CD4-positive, alpha-beta T cell treated with Interleukin-4 for 4 hours (primary cell): Measurements from ENCODE around the gene TRPM7.
"Not testable (repeated sequence)": the region's sequence is repeated elsewhere in the genome, so short reads cannot be mapped to it uniquely, and the experiment has no call there.

Experiments used
- DNase-seq: peaks from one replicate; pipeline ENCODE4 v3.0.0-alpha.2; 2020

TRPM7 gene

DNA sequence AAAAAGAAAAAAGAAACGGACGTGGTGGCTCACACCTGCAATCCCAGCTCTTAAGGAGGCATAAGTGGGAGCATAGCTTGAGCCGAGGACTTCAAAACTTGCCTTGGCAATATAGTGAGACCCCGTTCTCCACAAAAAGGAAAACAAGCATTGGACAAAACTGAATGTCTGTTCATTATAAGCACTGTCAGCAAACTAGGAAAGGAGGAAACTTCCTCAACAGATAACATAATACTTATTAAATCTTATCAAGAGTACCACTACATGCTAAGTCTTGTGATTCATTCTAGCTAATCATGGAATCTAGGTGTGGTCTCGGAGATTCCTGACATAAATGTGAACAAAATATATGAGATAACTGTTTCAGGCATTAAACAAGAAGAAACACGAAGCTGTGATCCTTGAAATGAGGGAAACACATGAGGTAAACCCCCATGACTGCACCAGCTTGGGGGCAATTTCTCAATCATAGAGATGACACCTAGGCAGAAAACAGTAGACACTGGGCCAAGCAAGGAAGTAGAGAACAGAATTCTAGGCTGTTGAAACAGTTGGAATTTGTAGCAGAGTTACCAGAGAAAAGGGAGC is 33.3 kb downstream of the TRPM7 start:
- no peak for DNase-seq

DNA sequence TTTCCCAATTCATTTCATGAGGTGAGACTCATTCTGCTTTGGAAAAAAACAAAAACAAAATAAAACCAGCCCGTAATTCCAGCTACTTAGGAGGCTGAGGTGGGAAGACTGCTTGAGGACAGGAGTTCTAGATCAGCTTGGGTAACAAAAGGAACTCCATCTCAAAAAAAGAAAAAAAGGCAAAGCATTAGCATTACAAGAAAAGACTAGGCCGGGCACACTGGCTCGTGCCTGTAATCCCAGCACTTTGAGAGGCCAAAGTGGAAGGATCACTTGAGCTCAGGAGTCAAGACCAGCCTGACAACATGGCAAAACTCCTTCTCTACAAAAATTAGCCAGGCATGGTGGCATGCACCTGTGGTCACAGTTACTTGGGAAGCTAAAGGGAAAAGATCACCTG is 33.9 kb downstream of the TRPM7 start:
- no peak for DNase-seq

DNA sequence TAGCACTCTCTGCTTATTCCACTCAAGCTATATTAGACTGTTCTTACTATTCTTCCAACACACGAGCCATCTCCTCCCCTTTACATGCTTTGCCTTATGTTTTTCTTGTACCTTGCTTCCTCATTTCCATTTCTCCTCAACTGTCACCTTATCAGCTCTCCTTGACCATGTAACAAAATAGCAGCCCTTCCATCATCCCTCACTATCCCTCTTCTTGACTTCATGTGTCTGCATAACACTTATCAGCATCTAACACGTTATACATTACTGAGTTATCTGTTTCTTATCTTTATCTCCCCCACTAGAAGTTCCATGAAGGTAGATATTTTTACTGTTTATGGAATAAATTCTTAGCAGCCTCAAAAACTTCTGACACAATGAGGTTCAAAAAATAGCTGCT is 45.3 kb downstream of the TRPM7 start:
- no peak for DNase-seq

DNA sequence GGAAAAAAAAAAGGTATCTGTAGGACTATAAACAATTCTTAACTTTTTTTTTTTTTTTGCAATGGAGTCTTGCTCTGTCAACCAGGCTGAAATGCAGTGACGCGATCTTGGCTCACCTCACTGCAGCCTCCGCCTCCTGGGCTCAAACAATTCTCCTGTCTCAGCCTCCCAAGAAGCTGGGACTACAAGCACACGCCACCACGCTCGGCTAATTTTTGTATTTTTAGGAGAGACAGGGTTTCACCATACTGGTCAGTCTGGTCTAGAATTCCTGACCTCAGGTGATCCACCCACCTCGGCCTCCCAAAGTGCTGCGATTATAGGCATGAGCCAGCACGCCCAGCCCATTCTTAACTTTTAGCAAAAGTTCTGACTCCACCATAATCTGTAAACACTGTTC is 50.5 kb downstream of the TRPM7 start:
- no peak for DNase-seq

DNA sequence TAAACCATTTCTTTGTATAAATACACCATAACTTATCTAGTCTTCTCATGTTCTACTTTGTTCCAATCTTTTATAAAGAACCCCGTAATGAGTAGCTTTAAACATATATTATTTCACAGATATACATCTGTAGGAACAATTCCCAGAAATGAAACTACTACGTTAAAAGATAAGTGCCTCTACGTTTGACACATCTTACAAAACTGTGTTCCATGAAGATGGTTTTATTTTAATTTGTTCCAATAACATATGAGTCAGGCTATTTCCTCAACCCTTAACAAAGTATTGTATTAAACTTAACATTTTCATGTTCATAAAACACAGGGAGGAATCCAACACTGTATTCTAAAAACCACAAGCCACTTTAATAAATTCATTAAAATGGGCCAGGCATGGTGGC is 52.9 kb downstream of the TRPM7 start:
- DNase-seq, result no peak

DNA sequence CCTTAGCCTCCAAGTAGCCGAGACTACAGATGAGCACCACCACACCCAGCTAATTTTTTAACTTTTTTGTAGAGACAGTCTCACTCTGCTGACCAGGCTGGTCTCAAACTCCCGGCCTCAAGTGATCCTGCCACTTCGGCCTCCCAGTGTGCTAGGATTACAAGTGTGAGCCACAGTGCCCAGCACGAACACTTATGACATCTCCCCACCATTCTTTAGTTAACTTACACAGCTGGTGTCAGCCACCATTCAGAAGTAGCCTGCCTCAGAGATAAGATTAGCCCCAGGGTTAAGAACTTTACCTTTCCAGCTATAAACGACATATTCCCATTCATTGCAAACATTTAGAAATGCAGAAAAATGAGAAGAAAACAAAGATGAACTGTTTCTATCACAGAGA is 58.2 kb downstream of the TRPM7 start:
- no peak for DNase-seq

DNA sequence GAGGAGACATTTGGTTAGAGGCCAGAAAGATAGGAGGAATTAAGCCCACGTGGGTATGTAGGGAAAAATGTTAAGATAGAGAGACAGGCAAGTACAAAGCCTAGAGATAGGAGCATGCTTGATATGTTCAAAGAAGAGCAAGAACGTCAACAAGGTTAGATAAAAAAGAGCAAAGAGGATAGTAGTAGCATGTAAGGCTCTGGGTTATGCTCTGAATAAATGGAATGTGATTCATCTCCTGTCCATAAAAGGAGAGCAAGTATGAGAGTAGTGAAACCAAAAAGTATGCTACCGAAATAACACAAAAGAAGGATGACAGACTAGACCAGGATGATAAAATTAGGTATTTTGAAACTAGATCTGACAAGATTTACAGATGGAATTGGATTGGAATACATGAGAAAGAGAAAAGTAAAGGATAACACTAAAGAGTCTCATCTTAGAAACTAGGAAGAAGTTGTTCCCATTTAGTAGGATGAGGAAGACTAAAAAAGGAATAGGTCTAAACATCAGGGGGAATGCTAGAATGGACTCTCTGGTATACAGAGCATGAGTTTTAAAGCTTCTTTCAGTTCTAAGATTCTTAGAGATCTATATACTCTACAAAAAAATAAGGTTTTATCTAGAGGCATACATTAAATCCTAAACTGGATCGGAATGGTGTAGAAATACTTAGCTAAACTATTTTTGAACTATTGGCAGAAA is 59.1 kb downstream of the TRPM7 start:
- no peak for DNase-seq

DNA sequence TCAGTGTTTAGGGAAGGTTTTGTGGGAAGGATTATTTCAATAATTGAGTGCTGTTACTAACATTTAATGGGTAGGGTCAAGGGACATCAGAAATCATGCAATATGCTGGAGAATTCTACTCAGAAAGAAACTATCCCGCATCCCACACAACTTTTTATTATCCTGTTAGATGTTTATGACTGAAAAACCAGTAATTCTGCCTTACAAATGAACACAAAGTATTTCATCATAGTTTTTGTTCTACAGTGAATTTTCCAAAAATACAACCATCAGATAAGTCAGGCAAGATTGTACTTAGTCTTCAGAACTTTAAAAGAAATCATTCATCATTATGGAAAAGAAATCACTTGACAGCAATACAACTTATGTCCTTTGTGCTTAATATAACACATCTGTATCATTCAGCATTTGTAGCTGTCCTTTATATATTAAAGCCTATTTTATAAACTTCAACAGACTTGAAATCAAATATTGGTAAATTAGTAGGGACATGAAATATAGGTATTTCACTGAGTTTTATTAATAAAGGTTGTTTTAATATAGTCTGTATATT is 61.9 kb downstream of the TRPM7 start:
- DNase-seq, result no peak

DNA sequence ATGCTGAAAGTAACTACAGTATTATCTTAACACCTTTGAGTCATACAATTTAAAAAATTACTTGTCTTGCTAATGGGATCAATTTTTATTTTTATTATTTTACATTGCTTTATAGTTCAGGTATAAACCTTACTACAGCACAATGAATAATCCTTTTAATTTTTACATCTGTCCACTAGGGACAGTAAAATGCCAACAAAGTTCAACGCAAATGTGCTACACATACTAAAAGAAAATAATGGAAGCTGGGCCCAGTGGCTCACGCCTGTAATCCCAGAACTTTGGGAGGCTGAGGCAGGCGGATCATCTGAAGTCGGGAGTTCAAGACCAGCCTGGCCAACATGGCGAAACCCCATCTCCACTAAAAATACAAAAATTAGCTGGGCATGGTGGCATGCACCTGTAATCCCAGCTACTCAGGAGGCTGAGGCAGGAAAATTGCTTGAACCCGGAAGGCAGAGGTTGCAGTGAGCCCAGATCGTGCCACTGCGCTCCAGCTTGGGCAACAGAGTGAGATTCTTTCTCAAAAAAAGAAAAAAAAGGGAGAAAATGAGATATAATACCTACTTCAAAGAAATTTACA is 64.1 kb downstream of the TRPM7 start:
- peak; percentile 4 for DNase-seq

DNA sequence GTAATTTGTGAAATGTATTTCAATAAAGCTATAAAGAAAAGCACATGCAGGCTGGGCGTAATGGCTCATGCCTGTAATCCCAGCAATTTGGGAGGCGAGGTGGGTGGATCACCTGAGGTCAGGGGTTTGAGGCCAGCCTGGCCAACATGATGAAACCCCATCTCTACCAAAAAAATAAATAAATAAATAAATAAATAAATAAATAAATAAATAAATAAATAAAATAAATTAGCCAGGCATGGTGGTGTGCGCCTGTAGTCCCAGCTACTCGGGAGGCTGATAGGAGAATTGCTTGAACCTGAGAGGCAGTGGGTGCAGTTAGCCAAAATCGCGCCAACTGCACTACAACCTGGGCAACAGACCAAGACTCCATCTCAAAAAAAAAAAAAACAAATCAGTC is 69.6 kb downstream of the TRPM7 start:
- not testable (repeated sequence) for DNase-seq

DNA sequence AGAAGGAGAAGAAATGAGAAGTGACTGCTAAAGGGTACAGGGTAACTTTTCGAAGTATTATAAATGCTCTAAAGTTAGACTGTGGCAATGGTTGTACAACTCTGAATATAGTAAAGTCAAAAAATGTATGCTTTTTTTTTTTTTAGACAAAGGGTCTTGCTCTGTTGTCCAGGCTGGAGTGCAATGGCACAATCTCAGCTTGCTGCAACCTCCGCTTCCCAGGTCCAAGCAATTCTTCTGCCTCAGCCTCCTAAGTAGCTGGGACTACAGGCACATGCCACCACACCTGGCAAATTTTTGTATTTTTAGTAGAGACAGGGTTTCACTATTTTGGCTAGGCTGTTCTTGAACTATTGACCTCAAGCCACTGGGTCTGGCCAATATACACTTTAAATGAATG is 70.0 kb downstream of the TRPM7 start:
- not testable (repeated sequence) for DNase-seq

DNA sequence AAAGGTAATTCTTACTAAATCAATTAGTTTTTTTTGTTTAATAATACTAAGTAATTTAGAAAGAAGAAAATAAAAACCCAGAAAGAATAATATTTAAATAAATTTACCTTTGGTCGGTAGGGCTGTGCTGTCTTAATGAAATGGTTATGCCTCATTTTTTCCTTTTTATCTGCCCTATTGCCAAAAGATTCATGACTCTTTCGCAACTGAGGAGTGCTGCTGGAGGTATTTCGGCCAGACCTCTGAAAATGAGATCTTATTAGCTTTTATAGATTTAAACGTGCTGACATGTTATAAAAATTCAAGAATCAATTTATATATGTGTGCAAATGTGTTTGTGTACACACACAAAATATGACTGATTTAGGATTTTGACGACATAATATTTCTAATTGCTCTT is 73.0 kb downstream of the TRPM7 start:
- DNase-seq, result no peak

DNA sequence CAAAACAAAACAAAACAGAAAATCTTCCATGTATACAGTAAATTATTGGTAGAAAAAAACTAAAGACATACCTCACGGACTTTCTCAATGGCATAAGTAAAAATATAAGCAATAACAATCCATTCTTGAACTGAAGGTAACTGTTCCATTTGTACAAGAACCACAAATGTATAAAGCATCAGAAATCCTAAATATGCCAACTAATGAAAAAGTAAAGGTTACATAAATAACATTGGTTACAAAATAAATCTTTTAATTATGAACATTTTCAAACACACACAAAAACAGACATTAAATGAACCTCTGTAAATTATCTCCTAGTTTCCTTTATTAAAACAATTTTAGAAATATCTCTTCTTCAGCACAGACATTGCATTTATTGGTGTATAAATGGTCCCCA is 79.5 kb downstream of the TRPM7 start:
- no peak for DNase-seq

DNA sequence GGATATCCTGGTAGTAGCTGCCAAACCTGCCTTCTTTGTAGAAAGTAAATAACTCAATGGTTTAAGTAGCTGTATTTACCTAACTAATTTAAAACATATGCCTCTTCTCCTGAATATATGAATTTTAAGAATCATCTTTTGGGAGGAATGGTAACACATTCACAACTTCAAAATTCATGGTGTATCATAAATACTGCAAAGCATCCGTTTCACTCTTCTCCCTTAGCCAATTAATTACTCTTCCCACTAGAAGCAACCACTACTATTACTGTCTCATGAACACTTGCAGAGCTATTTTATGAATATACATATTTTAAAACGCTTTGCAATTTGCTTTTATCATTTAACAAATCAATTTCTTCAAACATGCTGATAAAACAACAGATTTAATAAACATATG is 81.1 kb downstream of the TRPM7 start:
- DNase-seq, result no peak

DNA sequence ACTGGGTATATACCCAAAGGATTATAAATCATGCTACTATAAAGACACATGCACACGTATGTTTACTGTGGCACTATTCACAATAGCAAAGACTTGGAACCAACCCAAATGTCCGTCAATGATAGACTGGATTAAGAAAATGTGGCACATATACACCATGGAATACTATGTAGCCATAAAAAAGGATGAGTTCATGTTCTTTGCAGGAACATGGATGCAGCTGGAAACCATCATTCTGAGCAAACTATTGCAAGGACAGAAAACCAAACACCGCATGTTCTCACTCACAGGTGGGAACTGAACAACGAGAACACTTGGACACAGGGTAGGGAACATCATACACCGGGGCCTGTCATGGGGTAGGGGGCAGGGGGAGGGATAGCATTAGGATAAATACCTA is 84.6 kb downstream of the TRPM7 start:
- not testable (repeated sequence) for DNase-seq

DNA sequence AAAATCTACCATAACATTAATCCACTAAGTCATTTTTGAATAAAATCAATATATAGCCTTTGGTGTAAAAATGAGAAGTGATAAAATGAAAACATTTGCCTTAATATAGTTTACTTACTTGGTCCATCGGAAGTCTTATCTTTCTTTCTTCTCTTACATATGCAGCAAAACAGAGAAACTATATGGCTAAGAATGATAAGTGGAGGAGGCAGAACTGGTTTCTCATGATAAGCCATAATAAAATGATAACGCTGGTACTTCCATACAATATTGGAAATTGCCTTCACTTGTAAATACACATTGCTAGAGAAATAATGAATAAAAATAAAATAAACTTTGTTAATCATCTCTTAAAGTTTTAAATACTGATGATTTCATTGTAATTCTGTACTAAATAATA is 92.3 kb downstream of the TRPM7 start:
- no peak for DNase-seq

DNA sequence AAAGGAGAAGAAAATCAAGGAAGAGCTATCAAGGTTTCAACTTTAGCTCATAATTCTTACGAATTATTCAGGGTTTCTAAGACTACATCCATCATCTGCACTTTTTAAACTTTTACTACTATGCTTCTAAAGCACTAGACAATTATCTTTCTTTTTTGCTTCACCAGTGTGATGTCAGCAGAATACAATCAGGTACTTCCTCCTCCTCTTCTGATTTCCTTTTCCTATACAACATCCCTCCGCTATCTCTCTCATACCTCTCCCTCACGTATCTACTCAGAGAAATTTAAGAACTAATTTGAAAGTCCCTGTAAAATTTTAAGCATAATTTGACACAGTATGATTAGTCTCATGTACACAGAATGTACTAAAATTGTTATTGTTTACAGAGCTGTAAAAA is 92.8 kb downstream of the TRPM7 start:
- DNase-seq, result no peak

DNA sequence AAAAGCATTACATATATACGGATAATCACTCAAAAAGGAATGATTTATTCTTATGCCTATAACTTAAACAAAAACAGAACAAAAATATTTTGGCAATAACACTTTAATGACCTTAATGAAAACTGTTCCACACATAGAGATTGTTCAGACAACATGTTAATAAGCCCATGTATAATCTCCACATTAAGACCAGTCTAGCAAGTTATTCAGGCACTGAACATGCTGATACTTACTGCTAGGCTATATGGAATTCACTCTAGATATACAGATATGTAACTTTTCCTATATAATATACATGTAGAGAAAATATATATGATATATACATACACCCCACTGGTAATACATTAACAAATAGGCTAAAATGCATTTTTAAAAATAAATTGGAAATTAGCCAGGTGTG is 96.3 kb downstream of the TRPM7 start:
- DNase-seq, result no peak

DNA sequence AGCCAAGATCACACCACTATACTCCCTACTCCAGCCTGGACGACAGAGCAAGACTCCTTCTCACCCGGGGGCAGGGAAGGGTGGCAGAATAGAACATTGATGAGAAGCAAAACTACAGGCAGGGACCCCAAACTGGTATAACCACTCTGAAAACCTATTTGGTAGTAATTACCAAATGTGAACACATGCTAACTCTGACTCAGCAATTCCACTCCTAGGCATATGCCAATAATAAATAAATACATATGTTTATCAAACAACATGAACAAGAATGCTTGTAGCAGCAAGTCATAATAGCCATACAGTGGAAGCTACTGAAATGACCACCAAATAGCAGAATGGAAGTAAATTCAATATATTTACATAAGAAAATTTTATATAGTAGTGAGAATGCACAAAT is 109.1 kb downstream of the TRPM7 start:
- DNase-seq, result no peak

DNA sequence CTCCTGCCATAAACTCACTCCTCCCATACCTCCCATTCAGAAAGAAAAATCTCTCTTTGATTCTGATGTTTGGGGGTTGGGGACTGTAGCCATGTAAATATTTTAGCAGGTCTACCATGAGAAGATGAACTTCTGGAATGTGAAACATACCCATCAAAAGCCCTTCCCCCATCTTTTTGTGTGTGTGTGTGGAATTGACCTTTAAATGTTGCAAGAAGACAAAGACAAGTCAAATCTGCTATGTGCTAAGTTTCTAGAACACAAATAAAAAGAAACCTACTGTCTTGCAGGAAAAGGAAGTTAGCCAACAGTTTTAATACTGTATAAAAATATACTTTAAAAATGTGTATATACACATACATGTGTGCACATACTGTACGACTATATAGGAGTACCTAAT is 110.4 kb downstream of the TRPM7 start:
- DNase-seq, result no peak

DNA sequence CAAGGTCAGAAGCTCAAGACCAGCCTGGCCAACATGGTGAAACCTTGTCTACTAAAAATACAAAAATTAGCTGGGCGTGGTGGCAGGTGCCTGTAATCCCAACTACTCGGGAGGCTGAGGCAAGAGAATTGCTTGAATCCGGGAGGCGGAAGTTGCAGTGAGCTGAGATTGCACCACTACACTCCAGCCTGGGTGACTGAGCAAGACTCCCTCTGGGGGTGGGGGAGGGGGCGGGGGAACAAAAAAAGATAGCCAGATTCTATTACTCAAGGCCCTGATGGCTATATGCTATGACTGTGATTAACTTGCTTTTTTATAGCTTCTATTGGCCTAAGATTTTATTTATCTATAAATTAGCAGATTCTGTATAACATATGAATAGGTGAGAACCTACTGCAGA is 112.8 kb downstream of the TRPM7 start:
- DNase-seq, result not testable (repeated sequence)

DNA sequence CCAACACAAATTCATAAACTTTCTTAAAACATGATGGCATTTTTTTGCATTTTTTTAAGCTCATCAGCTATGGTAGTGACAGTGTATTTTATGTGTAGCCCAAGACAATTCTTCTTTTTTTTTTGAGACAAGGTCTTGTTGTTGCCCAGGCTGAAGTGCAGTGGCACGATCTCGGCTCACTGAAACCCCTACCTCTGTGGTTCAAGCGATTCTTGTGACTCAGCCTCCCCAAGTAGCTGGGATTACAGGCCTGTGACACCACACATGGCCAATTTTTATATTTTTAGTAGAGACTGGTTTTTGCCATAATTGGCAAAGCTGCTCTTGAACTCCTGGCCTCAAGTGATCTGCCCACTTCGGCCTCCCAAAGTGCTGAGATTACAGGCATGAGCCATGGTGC is 122.8 kb downstream of the TRPM7 start:
- no peak for DNase-seq

DNA sequence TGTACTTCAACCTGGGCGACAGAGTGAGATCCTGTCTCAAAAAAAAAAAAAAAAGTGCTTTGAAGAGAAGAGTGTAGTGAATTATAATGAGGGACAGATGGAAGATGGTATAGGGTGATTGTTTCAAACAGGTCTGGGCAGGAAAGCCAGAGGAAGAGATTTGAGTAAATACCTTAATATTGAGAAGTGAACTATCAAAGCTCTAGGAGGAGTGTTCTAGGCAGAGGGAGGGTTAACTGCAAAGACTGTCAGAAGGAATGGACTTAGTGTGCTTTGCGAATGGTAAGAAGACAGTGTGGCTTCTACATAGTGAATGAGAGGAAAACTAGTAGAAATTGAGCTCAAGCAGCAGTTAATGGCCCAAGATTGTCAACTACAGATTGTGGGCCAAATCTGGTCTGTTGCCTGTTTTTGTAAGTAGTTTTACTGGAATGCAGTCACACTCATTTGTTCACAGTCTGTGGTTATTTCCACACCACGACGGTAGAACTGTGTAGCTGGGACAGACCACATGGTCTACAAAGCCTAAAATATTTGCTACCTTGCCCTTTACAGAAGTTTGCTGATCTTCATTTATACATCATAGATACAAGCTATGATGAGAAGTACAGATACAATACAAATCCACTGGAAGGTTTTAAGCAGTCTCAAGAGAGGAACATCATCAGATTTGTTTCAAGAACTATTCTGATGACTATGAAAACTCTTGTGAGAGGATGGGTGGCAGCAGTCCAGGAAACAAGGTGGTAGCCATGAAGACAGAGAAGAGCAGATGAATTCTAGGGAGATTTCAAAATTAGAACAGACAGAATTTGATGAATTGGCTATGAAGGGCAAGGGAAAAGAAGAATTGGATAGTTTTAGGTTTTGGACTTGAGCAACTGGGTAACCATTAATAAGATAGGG is 123.6 kb downstream of the TRPM7 start:
- no peak for DNase-seq
